PFSK-1 (cell line): Measurements from ENCODE around the gene RNASE7.

ENCODE experiments used
- FOXP2 ChIP-seq: optimal IDR thresholded peaks from 2 replicates; pipeline ENCODE3; 2011; ENCODE audit warnings: borderline replicate concordance, control low read depth, inconsistent platforms; ENCODE audit not compliant: insufficient read depth; ENCODE audit errors: extremely low read length, extremely low read depth
- POLR2AphosphoS5 ChIP-seq: IDR thresholded peaks from 2 replicates; pipeline ENCODE4 v1.6.1; 2012; ENCODE audit warnings: low read depth, mild to moderate bottlenecking, control low read depth, low read length, moderate library complexity
- REST ChIP-seq, 2 experiments: IDR thresholded peaks; 2 replicates each; pipeline versions ENCODE4 v1.6.1 to v1.8.0; 2011 to 2012; ENCODE audit warnings: low read depth in 2 of 2, low read length in 2 of 2, control low read depth in 1 of 2, inconsistent platforms in 1 of 2, mild to moderate bottlenecking in 1 of 2, moderate library complexity in 1 of 2; ENCODE audit not compliant: insufficient read depth in 1 of 2
- SIN3A ChIP-seq: IDR thresholded peaks from 2 replicates; pipeline ENCODE4 v1.6.1; 2012; ENCODE audit warnings: mild to moderate bottlenecking, low read length, moderate library complexity, borderline replicate concordance; ENCODE audit not compliant: insufficient read depth
- TAF1 ChIP-seq: IDR thresholded peaks from 2 replicates; pipeline ENCODE4 v1.6.1; 2012; ENCODE audit warnings: low read length, control low read depth, borderline replicate concordance; ENCODE audit not compliant: insufficient read depth

Gene RNASE7

GRCh38 chr14:21055432-21056117 lies 13.4 kb downstream of the RNASE7 start:
- TF ChIP-seq POLR2AphosphoS5 (no peak), TAF1 (no peak), SIN3A (no peak), REST (IDR thresholded peaks at IDR 0.05; ENCODE audit: insufficient read depth in 1 of 2, low read depth in 2 of 2, low read length in 2 of 2) (no peak), FOXP2 (no peak)

GRCh38 chr14:21056520-21057163 lies 14.5 kb downstream of the RNASE7 start:
- TF ChIP-seq POLR2AphosphoS5 (no peak), SIN3A (no peak), TAF1 (no peak), FOXP2 (no peak), REST (IDR thresholded peaks at IDR 0.05; ENCODE audit: insufficient read depth in 1 of 2, low read depth in 2 of 2, low read length in 2 of 2) (no peak)

- TF ChIP-seq REST (IDR thresholded peaks at IDR 0.05; ENCODE audit: insufficient read depth in 1 of 2, low read depth in 2 of 2, low read length in 2 of 2) (no peak), POLR2AphosphoS5 (no peak), SIN3A (no peak), TAF1 (no peak), FOXP2 (no peak)
Observed at GRCh38 chr14:21057803-21058675, 15.9 kb downstream of the RNASE7 start, which contains the start of gene RNASE8. RNASE8 (plus strand) TSS chr14:21057822; CDS start chr14:21057893, 71 bp downstream.

DNA sequence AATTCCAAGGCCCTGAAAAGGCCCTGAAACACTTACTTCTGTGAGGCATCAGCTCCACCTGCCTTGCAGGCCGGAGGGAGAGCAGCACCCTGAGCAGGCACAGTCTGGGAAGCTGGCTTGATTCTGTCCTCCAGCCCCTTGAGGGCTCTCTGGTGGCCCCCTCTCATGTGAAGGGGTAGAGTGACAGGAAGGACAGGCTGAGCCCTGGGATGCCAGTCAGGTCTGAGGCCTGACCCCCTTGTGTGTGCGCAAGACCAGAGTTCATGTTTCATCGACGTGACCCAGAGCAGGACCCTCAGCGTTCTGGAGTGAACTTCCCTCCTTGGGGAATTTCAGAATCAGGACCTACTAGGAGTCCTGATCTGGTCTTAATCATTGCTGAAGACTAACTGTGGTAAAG lies 16.7 kb downstream of the RNASE7 start:
- no peak for TF ChIP-seq TAF1
- TF ChIP-seq FOXP2 = no peak
- no peak for TF ChIP-seq SIN3A
- no peak for TF ChIP-seq REST (IDR thresholded peaks at IDR 0.05; ENCODE audit: insufficient read depth in 1 of 2, low read depth in 2 of 2, low read length in 2 of 2)
- TF ChIP-seq POLR2AphosphoS5 = no peak
